Panc1 (cell line): ENCODE data around the gene SMOC2. TPM values are rescaled to one million over a fixed set of nuclear protein-coding genes. Genes with fewer than 3 reads are reported as not detected.

ENCODE experiments used
- ATAC-seq: fragments of 200-7000 bp; cut with Tn5 transposase; 2 replicates; pipeline ENCODE4 v1.9.1; 2020; ENCODE audit warnings: mild to moderate bottlenecking, moderate library complexity
- BruUV-seq: library from RNA; stranded (reverse); fragments of 400-500 nt; replicated peaks from 2 replicates; lab custom pipeline; 2021; lab: Mats Ljungman, UMichigan
- CTCF ChIA-PET: fragments of 300-600 bp; sonication (Branson Sonifier 250); formaldehyde crosslinking; loops from one replicate; lab custom pipeline; 2022; ENCODE audit warnings: antibody characterized with exemption; lab: Charles Lee
- POLR2A ChIA-PET: fragments of 300-600 bp; sonication (Branson Sonifier 250); formaldehyde crosslinking; loops from one replicate; lab custom pipeline; 2022; ENCODE audit warnings: antibody characterized with exemption; lab: Charles Lee
- DNase-seq: peaks from one replicate; pipeline ENCODE4 v3.0.0-alpha.2; 2010; ENCODE audit warnings: low read depth, low spot score
- H3K27ac ChIP-seq: 2 replicates; pipeline ENCODE4 v1.5.1; 2011; ENCODE audit warnings: mild to moderate bottlenecking, low read length, inconsistent platforms
- H3K27me3 ChIP-seq: fragments of 200-500 bp; sonication (Bioruptor generic); 2 replicates; pipeline ENCODE4 v1.6.0; 2014; ENCODE audit warnings: low read length, inconsistent platforms; ENCODE audit not compliant: control insufficient read depth, insufficient read depth
- H3K36me3 ChIP-seq: fragments of 200-500 bp; sonication (Bioruptor generic); 2 replicates; pipeline ENCODE4 v1.5.1; 2014; ENCODE audit warnings: inconsistent platforms, mild to moderate bottlenecking, low read length, moderate library complexity; ENCODE audit not compliant: control insufficient read depth, insufficient read depth
- H3K4me1 ChIP-seq: 2 replicates; pipeline ENCODE4 v1.5.1; 2011; ENCODE audit warnings: inconsistent platforms, mild to moderate bottlenecking, low read length, moderate library complexity; ENCODE audit not compliant: control insufficient read depth, insufficient read depth
- H3K4me3 ChIP-seq, 2 experiments: 2 replicates each; pipeline ENCODE4 v1.5.1; 2011 to 2012; ENCODE audit warnings: low read depth in 2 of 2, low read length in 2 of 2, mild to moderate bottlenecking in 2 of 2, inconsistent platforms in 1 of 2, moderate library complexity in 1 of 2
- H3K9me3 ChIP-seq: fragments of 200-500 bp; sonication (Bioruptor generic); 2 replicates; pipeline ENCODE4 v1.5.1; 2014; ENCODE audit warnings: low read depth, mild to moderate bottlenecking, inconsistent platforms, low read length, moderate library complexity; ENCODE audit not compliant: control insufficient read depth, insufficient read depth
- CTCF ChIP-seq: fragments of 450-650 bp; IDR thresholded peaks from 2 replicates; pipeline ENCODE4 v1.5.1; 2017; ENCODE audit warnings: mild to moderate bottlenecking
- POLR2AphosphoS5 ChIP-seq: IDR thresholded peaks from 2 replicates; pipeline ENCODE4 v1.6.1; 2012; ENCODE audit warnings: mild to moderate bottlenecking, low read depth, low read length, moderate library complexity
- REST ChIP-seq, 2 experiments: IDR thresholded peaks; 2 replicates each; pipeline ENCODE4 v1.6.1; 2011 to 2012; ENCODE audit warnings: low read depth in 2 of 2, control low read depth in 1 of 2, low read length in 1 of 2, mild to moderate bottlenecking in 1 of 2, moderate library complexity in 1 of 2; ENCODE audit not compliant: insufficient read depth in 1 of 2
- SIN3A ChIP-seq: IDR thresholded peaks from 2 replicates; pipeline ENCODE4 v1.6.1; 2012; ENCODE audit warnings: low read depth, mild to moderate bottlenecking, low read length, moderate library complexity, borderline replicate concordance; ENCODE audit not compliant: insufficient read depth
- TCF7L2 ChIP-seq: IDR thresholded peaks from 2 replicates; pipeline ENCODE4 v1.6.1; 2011; ENCODE audit warnings: mild to moderate bottlenecking, low read depth, low read length, inconsistent platforms
- in situ Hi-C: cut with HindIII; loops from 2 replicates; pipeline ENCODE4 v1.10.0; 2016; ENCODE audit warnings: low sequenced_read_pairs, low pct_unique_long_range_greater_than_20kb
- intact Hi-C: fragments of 100-400 bp; cut with micrococcal nuclease; formaldehyde crosslinking; loops from one replicate; pipeline ENCODE4 v1.10.0; 2022; ENCODE audit not compliant: unreplicated experiment
- total RNA-seq: library from RNA; stranded (reverse); gene quantifications from one replicate; pipeline ENCODE4 v1.2.1, GENCODE V29; 2021; ENCODE audit not compliant: unreplicated experiment

SMOC2 gene
- total RNA-seq, 1 experiment from 2014 or later: 0.13 TPM

GRCh38 chr6:168716581-168716980 lies 275.6 kb downstream of the SMOC2 start:
- DNase-seq: no peak
- POLR2A ChIA-PET: no interaction called here
- H3K27ac ChIP-seq: no peak overlapping the region
- no peaks in the 10 kb centered on the region for H3K9me3 ChIP-seq
- in situ Hi-C loops: no loop called here
- intact Hi-C loops: no loop called here
- no peaks in the 10 kb centered on the region for H3K36me3 ChIP-seq
- no peaks in the 10 kb centered on the region for H3K4me1 ChIP-seq
- TF ChIP-seq REST (IDR thresholded peaks at IDR 0.05; ENCODE audit: insufficient read depth in 1 of 2, low read depth in 2 of 2, low read length in 1 of 2) (no peak), POLR2AphosphoS5 (no peak), CTCF (no peak), SIN3A (no peak), TCF7L2 (no peak)
- no peak overlapping the region for H3K4me3 ChIP-seq
- CTCF ChIA-PET: no interaction called here
- no TSS peak for BruUV-seq
- peak; percentile 36; the same call in 1 of the 2 replicates for ATAC-seq
- H3K27me3 ChIP-seq: peaks cover 5% of the 10 kb centered on the region

- no peaks in the 10 kb centered on the region for H3K36me3 ChIP-seq
- ChIA-PET CTCF (no interaction called here), POLR2A (no interaction called here)
- TF ChIP-seq TCF7L2: no peak
- no peak for TF ChIP-seq CTCF
- no peak for TF ChIP-seq SIN3A
- no peak for TF ChIP-seq REST (IDR thresholded peaks at IDR 0.05; ENCODE audit: insufficient read depth in 1 of 2, low read depth in 2 of 2, low read length in 1 of 2)
- TF ChIP-seq POLR2AphosphoS5: no peak
- ATAC-seq: no peak
- no peak overlapping the region for H3K4me3 ChIP-seq
- no peaks in the 10 kb centered on the region for H3K4me1 ChIP-seq
- no peak overlapping the region for H3K27ac ChIP-seq
- DNase-seq: no peak
- no peaks in the 10 kb centered on the region for H3K9me3 ChIP-seq
- in situ Hi-C loops: no loop called here
- intact Hi-C loops: no loop called here
- no TSS peak for BruUV-seq
- H3K27me3 ChIP-seq: peaks cover 9% of the 10 kb centered on the region
Observed at GRCh38 chr6:168717491-168717890, 276.5 kb downstream of the SMOC2 start.

Other genes starting within 250 kb of the SMOC2 start
- 3.3 TPM for gene DACT2, start 121.4 kb upstream of the SMOC2 start, total RNA-seq